Measurements from ENCODE around the gene KCNJ10.

The KCNJ10 gene

GRCh38 chr1:160028426-160028825 is 41.5 kb downstream of the KCNJ10 start:
- Histone ChIP-seq H3K27me3 (ENCODE audit: control insufficient read depth in 3 of 3, insufficient read depth in 3 of 3, low read depth in 1 of 3, low read length in 3 of 3) (no peaks in the 10 kb centered on the region), H3K36me3 (replicated peaks in 1 of 2; ENCODE audit: control insufficient read depth in 2 of 2, insufficient read depth in 2 of 2, low read length in 2 of 2) (peaks cover 0 to 5% of the 10 kb centered on the region in 2 donors), H2AK5ac (ENCODE audit: low read depth, low read length) (no peak overlapping the region), H3K18ac (ENCODE audit: low read length) (no peak overlapping the region), H2AFZ (ENCODE audit: low read length) (no peak overlapping the region), H3K9ac (ENCODE audit: low read depth, low read length, poor library complexity) (no peak overlapping the region), H3K79me1 (ENCODE audit: low read depth, low read length) (no peaks in the 10 kb centered on the region), H2BK5ac (ENCODE audit: low read length) (no peak overlapping the region), H2BK15ac (ENCODE audit: low read length) (no peak overlapping the region), H3K14ac (ENCODE audit: low read length) (no peak overlapping the region), H3K23ac (ENCODE audit: low read depth, low read length, poor library complexity) (no peak overlapping the region), H2BK12ac (ENCODE audit: low read length) (no peak overlapping the region), H4K91ac (ENCODE audit: low read depth, low read length, poor library complexity) (no peak overlapping the region), H3K4me3 (ENCODE audit: low read length in 2 of 2) (no peak overlapping the region), H4K8ac (ENCODE audit: low read depth, low read length) (no peak overlapping the region), H3K4me2 (ENCODE audit: insufficient read depth, low read length, poor library complexity, severe bottlenecking) (no peak overlapping the region), H3K4me1 (ENCODE audit: control insufficient read depth in 2 of 2, insufficient read depth in 1 of 2, low read depth in 1 of 2, low read length in 2 of 2) (peaks cover 8 to 27% of the 10 kb centered on the region in 2 donors), H2BK120ac (ENCODE audit: low read depth, low read length) (no peak overlapping the region), H3K27ac (replicated peaks; ENCODE audit: low read length) (no peak overlapping the region), H3K9me3 (replicated peaks in 1 of 2; ENCODE audit: control insufficient read depth in 2 of 2, insufficient read depth in 1 of 2, low read depth in 1 of 2, low read length in 2 of 2) (no peaks in the 10 kb centered on the region), H3K4ac (ENCODE audit: low read length) (no peak overlapping the region)
- no peak for DNase-seq (ENCODE audit: low spot score)

- Histone ChIP-seq H2BK5ac (ENCODE audit: low read length) (no peak overlapping the region), H2AFZ (ENCODE audit: low read length) (no peak overlapping the region), H3K18ac (ENCODE audit: low read length) (no peak overlapping the region), H3K23ac (ENCODE audit: low read depth, low read length, poor library complexity) (no peak overlapping the region), H2BK12ac (ENCODE audit: low read length) (no peak overlapping the region), H3K4me3 (ENCODE audit: low read length in 2 of 2) (no peak overlapping the region), H3K4ac (ENCODE audit: low read length) (no peak overlapping the region), H2AK5ac (ENCODE audit: low read depth, low read length) (no peak overlapping the region), H3K4me2 (ENCODE audit: insufficient read depth, low read length, poor library complexity, severe bottlenecking) (no peak overlapping the region), H3K27me3 (ENCODE audit: control insufficient read depth in 3 of 3, insufficient read depth in 3 of 3, low read depth in 1 of 3, low read length in 3 of 3) (peaks cover 0 to 8% (median 0%) of the 10 kb centered on the region in 3 experiments), H2BK120ac (ENCODE audit: low read depth, low read length) (no peak overlapping the region), H3K4me1 (ENCODE audit: control insufficient read depth in 2 of 2, insufficient read depth in 1 of 2, low read depth in 1 of 2, low read length in 2 of 2) (peaks cover 1 to 33% of the 10 kb centered on the region in 2 donors), H2BK15ac (ENCODE audit: low read length) (no peak overlapping the region), H3K36me3 (replicated peaks in 1 of 2; ENCODE audit: control insufficient read depth in 2 of 2, insufficient read depth in 2 of 2, low read length in 2 of 2) (peaks cover 0 to 5% of the 10 kb centered on the region in 2 donors), H3K27ac (replicated peaks; ENCODE audit: low read length) (no peak overlapping the region), H3K79me1 (ENCODE audit: low read depth, low read length) (no peaks in the 10 kb centered on the region), H3K9me3 (replicated peaks in 1 of 2; ENCODE audit: control insufficient read depth in 2 of 2, insufficient read depth in 1 of 2, low read depth in 1 of 2, low read length in 2 of 2) (no peaks in the 10 kb centered on the region), H3K9ac (ENCODE audit: low read depth, low read length, poor library complexity) (no peak overlapping the region), H4K91ac (ENCODE audit: low read depth, low read length, poor library complexity) (no peak overlapping the region), H3K14ac (ENCODE audit: low read length) (no peak overlapping the region), H4K8ac (ENCODE audit: low read depth, low read length) (no peak overlapping the region)
- no peak for DNase-seq (ENCODE audit: low spot score)
- WGBS, 2 donors (ENCODE audit: extremely low coverage in 2 of 2, insufficient read length in 2 of 2, insufficient replicate concordance in 1 of 2), result no CpG with 5 or more reads among the region's 1 CpG
These were observed 44.6 kb downstream of the KCNJ10 start for GRCh38 chr1:160025314-160025713.

- peaks cover 0 to 17% (median 0%) of the 10 kb centered on the region in 3 experiments for H3K27me3 ChIP-seq (ENCODE audit: control insufficient read depth in 3 of 3, insufficient read depth in 3 of 3, low read depth in 1 of 3, low read length in 3 of 3)
- H3K27ac ChIP-seq (replicated peaks; ENCODE audit: low read length), result no peak overlapping the region
- H2BK120ac ChIP-seq (ENCODE audit: low read depth, low read length), result no peak overlapping the region
- no peaks in the 10 kb centered on the region for H3K79me1 ChIP-seq (ENCODE audit: low read depth, low read length)
- WGBS, 2 donors (ENCODE audit: extremely low coverage in 2 of 2, insufficient read length in 2 of 2, insufficient replicate concordance in 1 of 2), result no CpG with 5 or more reads among the region's 2 CpGs
- peaks cover 1 to 33% of the 10 kb centered on the region in 2 donors for H3K4me1 ChIP-seq (ENCODE audit: control insufficient read depth in 2 of 2, insufficient read depth in 1 of 2, low read depth in 1 of 2, low read length in 2 of 2)
- no peak overlapping the region for H2AK5ac ChIP-seq (ENCODE audit: low read depth, low read length)
- no peak overlapping the region for H3K23ac ChIP-seq (ENCODE audit: low read depth, low read length, poor library complexity)
- no peaks in the 10 kb centered on the region for H3K9me3 ChIP-seq (replicated peaks in 1 of 2; ENCODE audit: control insufficient read depth in 2 of 2, insufficient read depth in 1 of 2, low read depth in 1 of 2, low read length in 2 of 2)
- H3K9ac ChIP-seq (ENCODE audit: low read depth, low read length, poor library complexity), result no peak overlapping the region
- H4K91ac ChIP-seq (ENCODE audit: low read depth, low read length, poor library complexity), result no peak overlapping the region
- no peak overlapping the region for H2BK5ac ChIP-seq (ENCODE audit: low read length)
- no peak overlapping the region for H2BK15ac ChIP-seq (ENCODE audit: low read length)
- H3K4me3 ChIP-seq (ENCODE audit: low read length in 2 of 2), result no peak overlapping the region
- H2BK12ac ChIP-seq (ENCODE audit: low read length), result no peak overlapping the region
- no peak overlapping the region for H3K14ac ChIP-seq (ENCODE audit: low read length)
- H3K4ac ChIP-seq (ENCODE audit: low read length), result no peak overlapping the region
- H3K18ac ChIP-seq (ENCODE audit: low read length), result no peak overlapping the region
- no peak overlapping the region for H3K4me2 ChIP-seq (ENCODE audit: insufficient read depth, low read length, poor library complexity, severe bottlenecking)
- peaks cover 0 to 5% of the 10 kb centered on the region in 2 donors for H3K36me3 ChIP-seq (replicated peaks in 1 of 2; ENCODE audit: control insufficient read depth in 2 of 2, insufficient read depth in 2 of 2, low read length in 2 of 2)
- no peak for DNase-seq (ENCODE audit: low spot score)
- no peak overlapping the region for H4K8ac ChIP-seq (ENCODE audit: low read depth, low read length)
- H2AFZ ChIP-seq (ENCODE audit: low read length), result no peak overlapping the region
These were observed 45.6 kb downstream of the KCNJ10 start for GRCh38 chr1:160024195-160024905.

- no peak overlapping the region for H2BK15ac ChIP-seq (ENCODE audit: low read length)
- H3K4me1 ChIP-seq (ENCODE audit: control insufficient read depth in 2 of 2, insufficient read depth in 1 of 2, low read depth in 1 of 2, low read length in 2 of 2), result peaks cover 1 to 33% of the 10 kb centered on the region in 2 donors
- DNase-seq (ENCODE audit: low spot score), result no peak
- no peak overlapping the region for H2BK120ac ChIP-seq (ENCODE audit: low read depth, low read length)
- no peaks in the 10 kb centered on the region for H3K9me3 ChIP-seq (replicated peaks in 1 of 2; ENCODE audit: control insufficient read depth in 2 of 2, insufficient read depth in 1 of 2, low read depth in 1 of 2, low read length in 2 of 2)
- no peak overlapping the region for H2AFZ ChIP-seq (ENCODE audit: low read length)
- no peak overlapping the region for H3K4ac ChIP-seq (ENCODE audit: low read length)
- H3K14ac ChIP-seq (ENCODE audit: low read length), result no peak overlapping the region
- H3K27ac ChIP-seq (replicated peaks; ENCODE audit: low read length), result no peak overlapping the region
- H3K18ac ChIP-seq (ENCODE audit: low read length), result no peak overlapping the region
- no peak overlapping the region for H4K91ac ChIP-seq (ENCODE audit: low read depth, low read length, poor library complexity)
- H3K9ac ChIP-seq (ENCODE audit: low read depth, low read length, poor library complexity), result no peak overlapping the region
- no peak overlapping the region for H3K4me2 ChIP-seq (ENCODE audit: insufficient read depth, low read length, poor library complexity, severe bottlenecking)
- no peak overlapping the region for H2AK5ac ChIP-seq (ENCODE audit: low read depth, low read length)
- H2BK12ac ChIP-seq (ENCODE audit: low read length), result no peak overlapping the region
- no peak overlapping the region for H3K4me3 ChIP-seq (ENCODE audit: low read length in 2 of 2)
- WGBS, 2 donors (ENCODE audit: extremely low coverage in 2 of 2, insufficient read length in 2 of 2, insufficient replicate concordance in 1 of 2), result no CpG with 5 or more reads among the region's 6 CpGs
- peaks cover 0 to 5% of the 10 kb centered on the region in 2 donors for H3K36me3 ChIP-seq (replicated peaks in 1 of 2; ENCODE audit: control insufficient read depth in 2 of 2, insufficient read depth in 2 of 2, low read length in 2 of 2)
- H3K23ac ChIP-seq (ENCODE audit: low read depth, low read length, poor library complexity), result no peak overlapping the region
- H3K27me3 ChIP-seq (ENCODE audit: control insufficient read depth in 3 of 3, insufficient read depth in 3 of 3, low read depth in 1 of 3, low read length in 3 of 3), result peaks cover 0 to 32% (median 0%) of the 10 kb centered on the region in 3 experiments
- H3K79me1 ChIP-seq (ENCODE audit: low read depth, low read length), result no peaks in the 10 kb centered on the region
- no peak overlapping the region for H4K8ac ChIP-seq (ENCODE audit: low read depth, low read length)
- no peak overlapping the region for H2BK5ac ChIP-seq (ENCODE audit: low read length)
These were observed 47.3 kb downstream of the KCNJ10 start for GRCh38 chr1:160022330-160023310.

All from neuronal stem cell (in vitro differentiated cells).